Neural crest cell (in vitro differentiated cells): ENCODE measurements around the gene COPS6. TPM values are rescaled to one million over a fixed set of nuclear protein-coding genes. Genes with fewer than 3 reads are reported as not detected.

Source experiments
- DNase-seq: peaks from one replicate; pipeline ENCODE4 v3.0.0; 2021; ENCODE audit warnings: low read depth, mixed read lengths, low spot score
- H3K27ac Mint-ChIP-seq: one replicate; pipeline ENCODE4 v1.8.0; 2021; ENCODE audit warnings: mild to moderate bottlenecking, mixed read lengths; ENCODE audit not compliant: unreplicated experiment
- H3K27me3 Mint-ChIP-seq: 2 replicates; pipeline ENCODE4 v1.8.0; 2021; ENCODE audit warnings: low read depth, mild to moderate bottlenecking, mixed read lengths
- H3K36me3 Mint-ChIP-seq: 2 replicates; pipeline ENCODE4 v1.8.0; 2021; ENCODE audit warnings: low read depth, mild to moderate bottlenecking, mixed read lengths
- H3K4me1 Mint-ChIP-seq: 2 replicates; pipeline ENCODE4 v1.8.0; 2021; ENCODE audit warnings: mixed read lengths
- H3K4me3 Mint-ChIP-seq: one replicate; pipeline ENCODE4 v1.8.0; 2021; ENCODE audit warnings: mild to moderate bottlenecking, mixed read lengths
- H3K9me3 Mint-ChIP-seq: 2 replicates; pipeline ENCODE4 v1.8.0; 2021; ENCODE audit warnings: mixed read lengths
- CTCF ChIP-seq: fragments of 200-600 bp; sonication (generic); conservative IDR thresholded peaks from 2 replicates; pipeline ENCODE4 v1.5.0; 2021; ENCODE audit warnings: antibody characterized with exemption, mild to moderate bottlenecking
- total RNA-seq: library from RNA; stranded (reverse); gene quantifications from 2 replicates; pipeline ENCODE4 v1.2.1, GENCODE V29; 2021

The COPS6 gene
- total RNA-seq, 1 donor from 2014 or later: 160 TPM

GRCh38 chr7:100051611-100052010, 37.2 kb upstream of the COPS6 start:
- DNase-seq: no peak
- Mint-ChIP-seq H3K9me3 (no peaks in the 10 kb centered on the region), H3K4me1 (peaks cover 25% of the 10 kb centered on the region), H3K4me3 (peak overlapping the region; percentile 80), H3K36me3 (no peaks in the 10 kb centered on the region), H3K27me3 (no peaks in the 10 kb centered on the region), H3K27ac (no peak overlapping the region)
- TF ChIP-seq CTCF: no peak

GRCh38 chr7:100053215-100053614, 35.6 kb upstream of the COPS6 start:
- DNase-seq: no peak
- Mint-ChIP-seq H3K9me3 (no peaks in the 10 kb centered on the region), H3K4me3 (peak overlapping the region; percentile 78), H3K27ac (no peak overlapping the region), H3K27me3 (no peaks in the 10 kb centered on the region), H3K36me3 (peaks cover 2% of the 10 kb centered on the region), H3K4me1 (peaks cover 25% of the 10 kb centered on the region)
- peak; percentile 63 for TF ChIP-seq CTCF

GRCh38 chr7:100057006-100057405, 31.8 kb upstream of the COPS6 start:
- Mint-ChIP-seq H3K4me3 (no peak overlapping the region), H3K27me3 (no peaks in the 10 kb centered on the region), H3K9me3 (no peaks in the 10 kb centered on the region), H3K4me1 (no peaks in the 10 kb centered on the region), H3K27ac (no peak overlapping the region), H3K36me3 (peaks cover 16% of the 10 kb centered on the region)
- DNase-seq: no peak
- no peak for TF ChIP-seq CTCF

- Mint-ChIP-seq H3K9me3 (no peaks in the 10 kb centered on the region), H3K27me3 (peaks cover 3% of the 10 kb centered on the region), H3K27ac (no peak overlapping the region), H3K36me3 (peaks cover 25% of the 10 kb centered on the region), H3K4me1 (no peaks in the 10 kb centered on the region), H3K4me3 (no peak overlapping the region)
- no peak for TF ChIP-seq CTCF
- no peak for DNase-seq
Observed at GRCh38 chr7:100059251-100059739, 29.5 kb upstream of the COPS6 start.

GRCh38 chr7:100061518-100062193, 27.1 kb upstream of the COPS6 start:
- Mint-ChIP-seq H3K27ac (no peak overlapping the region), H3K27me3 (peaks cover 3% of the 10 kb centered on the region), H3K4me1 (peaks cover 5% of the 10 kb centered on the region), H3K36me3 (peaks cover 36% of the 10 kb centered on the region), H3K9me3 (no peaks in the 10 kb centered on the region), H3K4me3 (no peak overlapping the region)
- no peak for TF ChIP-seq CTCF
- DNase-seq: no peak
